ENCODE data around the gene TMED6. TPM values are rescaled to one million over a fixed set of nuclear protein-coding genes. Genes with fewer than 3 reads are reported as not detected.

TMED6 gene
- total RNA-seq, 2 donors from 2014 or later: 23.1 to 62.8 TPM

DNA sequence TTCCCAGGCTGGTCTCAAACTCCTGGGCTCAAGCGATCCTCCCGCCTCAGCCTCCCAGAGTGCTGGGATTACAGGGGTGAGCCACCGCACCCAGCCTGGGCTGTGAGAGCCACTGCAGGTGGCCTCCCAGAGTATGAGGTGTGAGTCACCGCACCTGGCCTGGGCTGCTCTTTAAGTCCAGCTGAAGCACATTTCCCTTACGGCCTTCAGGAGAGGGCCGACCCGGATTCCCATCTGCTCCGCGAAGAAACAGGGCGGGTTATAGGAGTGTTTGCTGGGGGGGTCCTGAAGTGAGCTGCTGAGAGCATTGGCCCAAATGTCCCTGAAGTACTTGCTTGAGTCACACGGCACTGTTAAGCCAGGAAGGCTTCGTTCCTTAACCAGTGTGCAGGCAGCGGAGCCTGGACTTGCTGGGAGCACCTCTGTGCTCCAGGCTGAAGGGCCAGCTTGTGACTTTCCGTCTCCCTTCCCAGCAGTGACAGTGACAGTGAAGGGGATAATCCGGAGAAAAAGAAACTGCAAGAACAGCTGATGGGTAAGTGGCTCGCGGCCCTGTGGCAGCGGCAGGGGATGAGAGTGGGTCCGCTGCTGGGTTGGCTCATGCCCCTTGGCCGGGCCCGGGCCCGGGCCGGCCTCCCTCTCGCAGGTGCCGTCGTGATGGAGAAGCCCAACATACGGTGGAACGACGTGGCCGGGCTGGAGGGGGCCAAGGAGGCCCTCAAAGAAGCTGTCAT lies 33.2 kb downstream of the TMED6 start:
- H3K36me3 ChIP-seq (replicated peaks in 1 of 2; ENCODE audit: insufficient read depth in 1 of 2, low read depth in 2 of 2): peaks cover 22 to 36% of the 10 kb centered on the region in 2 donors
- no peak overlapping the region for H3K4me3 ChIP-seq
- ATAC-seq (peak; percentile 64), DNase-seq (peak; percentile 67 to 90 (median 84))
- intact Hi-C loops (cut with DNase I): no loop called here
- 79 to 85% methylated on average over 28 to 29 of the region's 30 CpGs for WGBS, 2 donors
- TF ChIP-seq POLR2A (IDR thresholded peaks at IDR 0.05) (peak; percentile 6 to 21 (median 14)), CTCF (IDR thresholded peaks at IDR 0.05) (no peak)
- no peaks in the 10 kb centered on the region for H3K27me3 ChIP-seq
- no peaks in the 10 kb centered on the region for H3K9me3 ChIP-seq
- peaks cover 46% of the 10 kb centered on the region for H3K4me1 ChIP-seq
- peak overlapping the region; percentile 46 to 88 (median 56) for H3K27ac ChIP-seq

DNA sequence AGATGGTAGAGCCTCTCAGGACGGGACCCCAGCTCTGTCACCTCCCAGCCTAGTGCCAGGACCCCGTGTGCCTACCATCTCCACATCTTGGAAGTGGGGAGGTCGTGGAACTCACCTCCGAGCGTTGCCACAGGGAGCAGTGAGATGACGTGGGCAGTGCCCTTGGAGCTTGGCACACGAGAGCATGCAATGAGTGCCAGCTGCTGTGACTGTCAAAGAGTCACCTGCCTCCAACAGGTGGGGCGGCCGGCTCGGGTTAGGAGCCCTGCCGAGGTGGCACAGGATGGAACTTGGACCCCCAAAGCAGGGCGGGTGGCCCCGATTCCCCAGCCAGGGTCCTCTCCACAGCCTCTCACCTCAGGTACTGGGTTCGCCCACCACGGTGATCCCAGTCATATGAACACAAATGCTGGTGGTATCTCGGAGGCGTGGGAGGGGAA lies 35.0 kb downstream of the TMED6 start:
- Histone ChIP-seq H3K36me3 (replicated peaks in 1 of 2; ENCODE audit: insufficient read depth in 1 of 2, low read depth in 2 of 2) (peaks cover 22 to 27% of the 10 kb centered on the region in 2 donors), H3K27ac (peak overlapping the region; percentile 74 to 91 (median 84)), H3K9me3 (no peaks in the 10 kb centered on the region), H3K4me3 (no peak overlapping the region), H3K27me3 (no peaks in the 10 kb centered on the region), H3K4me1 (peaks cover 58% of the 10 kb centered on the region)
- WGBS, 2 donors: 50 to 59% methylated on average over 5 to 17 of the region's 17 CpGs
- DNase-seq: peak; percentile 79 to 93 (median 91)
- TF ChIP-seq POLR2A (IDR thresholded peaks at IDR 0.05) (peak in 1 of 3 donors; percentile 15), CTCF (IDR thresholded peaks at IDR 0.05) (no peak)
- intact Hi-C loops (cut with DNase I): no loop called here
- peak; percentile 84 for ATAC-seq

DNA sequence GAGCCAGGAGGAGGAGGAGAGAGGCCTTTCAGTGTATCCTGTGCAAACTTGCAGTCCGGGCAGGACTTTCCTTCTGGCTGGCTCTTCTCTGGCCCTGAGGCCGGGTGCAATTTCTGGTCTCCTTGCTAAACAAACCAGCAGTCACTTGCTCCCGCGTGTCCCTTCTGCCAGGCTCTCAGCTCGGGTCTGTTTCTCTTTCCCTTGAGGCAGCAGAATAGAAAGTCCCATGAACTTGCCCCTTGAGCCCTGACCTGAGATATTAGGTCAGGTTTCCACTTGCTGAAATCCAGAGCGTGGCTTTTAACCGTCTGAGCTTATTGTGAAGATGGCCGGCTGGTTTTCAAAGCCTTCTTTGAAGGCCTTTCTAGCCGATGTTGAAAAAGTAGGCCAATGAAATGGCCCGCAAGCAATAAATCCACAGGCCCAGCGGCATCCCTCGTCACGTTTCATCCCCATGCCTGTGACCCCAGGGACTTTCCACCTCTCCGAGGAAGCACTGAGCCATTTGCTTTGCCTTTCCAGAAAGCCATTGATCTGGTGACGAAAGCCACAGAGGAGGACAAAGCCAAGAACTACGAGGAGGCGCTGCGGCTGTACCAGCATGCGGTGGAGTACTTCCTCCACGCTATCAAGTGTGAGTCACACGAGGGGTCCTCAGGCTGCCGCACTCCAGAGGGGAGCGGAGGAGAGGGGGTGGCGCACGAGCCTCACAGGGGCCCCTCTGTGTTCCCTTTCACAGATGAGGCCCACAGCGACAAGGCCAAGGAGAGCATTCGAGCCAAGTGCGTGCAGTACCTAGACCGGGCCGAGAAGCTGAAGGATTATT lies 35.9 kb downstream of the TMED6 start:
- DNase-seq (peak in 3 of 4 donors; percentile 44 to 68 (median 62)), ATAC-seq (no peak)
- no peaks in the 10 kb centered on the region for H3K27me3 ChIP-seq
- TF ChIP-seq CTCF (IDR thresholded peaks at IDR 0.05) (no peak), POLR2A (IDR thresholded peaks at IDR 0.05) (peak in 1 of 3 donors; percentile 20)
- H3K27ac ChIP-seq: peak overlapping the region; percentile 74 to 91 (median 84)
- H3K4me3 ChIP-seq: no peak overlapping the region
- peaks cover 15 to 18% of the 10 kb centered on the region in 2 donors for H3K36me3 ChIP-seq (replicated peaks in 1 of 2; ENCODE audit: insufficient read depth in 1 of 2, low read depth in 2 of 2)
- intact Hi-C loops (cut with DNase I): no loop called here
- peaks cover 58% of the 10 kb centered on the region for H3K4me1 ChIP-seq
- H3K9me3 ChIP-seq: no peaks in the 10 kb centered on the region
- WGBS, 2 donors: 65 to 69% methylated on average over 24 to 30 of the region's 30 CpGs

DNA sequence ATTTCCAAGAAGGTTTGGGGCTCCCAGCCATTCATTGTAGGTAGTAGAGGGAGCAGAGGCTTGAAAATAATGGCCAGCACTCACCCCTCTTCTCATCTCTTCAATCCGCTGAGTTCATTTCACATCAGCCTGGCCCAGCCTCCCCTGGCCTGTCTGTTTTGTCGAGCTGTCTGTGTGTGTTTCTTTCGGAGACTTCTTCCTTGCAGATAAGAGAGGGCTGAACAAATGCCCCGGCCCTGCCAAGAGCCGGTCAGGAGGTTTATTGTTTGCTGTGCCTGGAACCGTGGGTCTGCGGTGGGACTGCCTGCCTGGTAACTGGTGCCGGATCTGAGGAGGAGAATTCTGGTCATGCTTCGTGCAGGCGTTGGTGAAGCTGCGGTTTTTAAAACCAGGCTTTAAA lies 37.1 kb downstream of the TMED6 start:
- intact Hi-C loops (cut with DNase I): no loop called here
- H3K4me3 ChIP-seq: no peak overlapping the region
- ATAC-seq (no peak), DNase-seq (no peak)
- peaks cover 63% of the 10 kb centered on the region for H3K4me1 ChIP-seq
- no peaks in the 10 kb centered on the region for H3K27me3 ChIP-seq
- no peaks in the 10 kb centered on the region for H3K9me3 ChIP-seq
- H3K36me3 ChIP-seq (replicated peaks in 1 of 2; ENCODE audit: insufficient read depth in 1 of 2, low read depth in 2 of 2): peaks cover 4 to 12% of the 10 kb centered on the region in 2 donors
- WGBS, 2 donors: 41 to 54% methylated on average over 11 of the region's 11 CpGs
- TF ChIP-seq POLR2A (IDR thresholded peaks at IDR 0.05): no peak
- no peak for TF ChIP-seq CTCF (IDR thresholded peaks at IDR 0.05)
- peak overlapping the region in 1 of 4 donors; percentile 88 for H3K27ac ChIP-seq
